ENCODE results near the gene DPT.

Gene DPT

DNA sequence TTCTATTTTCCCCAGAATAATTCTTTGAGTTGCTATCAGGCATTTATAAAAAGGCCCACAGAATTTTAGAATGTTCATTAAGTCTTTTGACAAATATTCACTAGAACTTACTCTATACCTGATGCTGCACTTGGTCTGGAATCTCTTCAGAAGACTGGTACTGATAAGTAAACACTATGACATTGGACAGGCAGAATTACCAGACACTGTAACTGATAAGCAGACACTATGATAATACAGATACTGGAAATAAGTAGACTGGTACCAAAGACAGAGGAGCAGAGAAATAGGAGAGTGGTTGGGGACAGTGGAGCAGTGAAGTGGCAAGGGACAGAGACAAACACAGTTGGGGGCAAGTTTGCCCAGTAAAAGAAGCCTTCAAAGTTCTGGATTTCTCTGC is 8.2 kb downstream of the DPT start:
- TF ChIP-seq, protein P1, sequence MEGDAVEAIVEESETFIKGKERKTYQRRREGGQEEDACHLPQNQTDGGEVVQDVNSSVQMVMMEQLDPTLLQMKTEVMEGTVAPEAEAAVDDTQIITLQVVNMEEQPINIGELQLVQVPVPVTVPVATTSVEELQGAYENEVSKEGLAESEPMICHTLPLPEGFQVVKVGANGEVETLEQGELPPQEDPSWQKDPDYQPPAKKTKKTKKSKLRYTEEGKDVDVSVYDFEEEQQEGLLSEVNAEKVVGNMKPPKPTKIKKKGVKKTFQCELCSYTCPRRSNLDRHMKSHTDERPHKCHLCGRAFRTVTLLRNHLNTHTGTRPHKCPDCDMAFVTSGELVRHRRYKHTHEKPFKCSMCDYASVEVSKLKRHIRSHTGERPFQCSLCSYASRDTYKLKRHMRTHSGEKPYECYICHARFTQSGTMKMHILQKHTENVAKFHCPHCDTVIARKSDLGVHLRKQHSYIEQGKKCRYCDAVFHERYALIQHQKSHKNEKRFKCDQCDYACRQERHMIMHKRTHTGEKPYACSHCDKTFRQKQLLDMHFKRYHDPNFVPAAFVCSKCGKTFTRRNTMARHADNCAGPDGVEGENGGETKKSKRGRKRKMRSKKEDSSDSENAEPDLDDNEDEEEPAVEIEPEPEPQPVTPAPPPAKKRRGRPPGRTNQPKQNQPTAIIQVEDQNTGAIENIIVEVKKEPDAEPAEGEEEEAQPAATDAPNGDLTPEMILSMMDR (IDR thresholded peaks at IDR 0.05; ENCODE audit: low read length, missing control alignments), result no peak
- no peak overlapping the region for H3K4me3 ChIP-seq (replicated peaks; ENCODE audit: low read depth, low read length)

DNA sequence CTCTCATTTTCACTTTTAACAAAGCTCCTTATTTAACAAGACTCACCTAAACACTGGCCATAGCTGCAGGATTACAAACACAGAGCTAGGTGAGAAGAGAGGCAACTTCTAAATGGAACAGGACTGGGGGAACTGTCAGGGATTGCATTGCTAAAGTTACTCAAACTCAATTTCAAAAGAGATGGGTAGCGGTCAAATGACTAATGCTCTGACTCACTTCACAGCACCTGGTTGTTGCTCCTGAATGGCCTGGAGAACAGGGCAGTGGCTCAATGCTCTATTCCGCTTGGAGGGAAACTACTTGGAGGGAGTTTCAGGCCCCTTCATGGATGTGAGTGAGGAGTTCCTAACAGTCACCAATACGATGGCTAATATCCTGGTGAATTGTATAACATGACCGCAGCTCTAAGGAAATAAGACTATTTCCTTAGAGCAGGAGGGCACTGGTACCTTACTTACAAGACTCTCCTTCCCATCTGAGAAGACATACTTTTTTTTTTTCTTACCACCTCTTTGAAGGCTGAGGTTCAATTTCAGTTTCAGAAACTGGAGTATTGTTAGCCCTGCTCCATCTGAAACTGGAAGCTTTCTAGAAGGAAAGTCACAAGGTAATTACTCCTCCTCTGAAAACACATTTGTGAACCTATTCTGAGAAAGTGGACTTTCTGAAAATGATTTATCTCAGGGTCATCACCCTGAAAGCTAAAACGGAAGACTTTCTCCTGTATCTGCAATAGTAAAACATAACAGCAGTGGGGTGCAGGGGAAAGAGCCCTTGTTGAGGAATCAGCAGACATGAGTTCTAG is 9.5 kb downstream of the DPT start:
- H3K4me3 ChIP-seq (replicated peaks; ENCODE audit: low read depth, low read length), result no peak overlapping the region
- TF ChIP-seq, protein P1 (IDR thresholded peaks at IDR 0.05; ENCODE audit: low read length, missing control alignments), result no peak
- DNase-seq (ENCODE audit: low read depth), result peak; percentile 8

More for the DNA sequence above, 8.2 kb downstream of the DPT start:
- DNase-seq (ENCODE audit: low read depth), result no peak

DNA sequence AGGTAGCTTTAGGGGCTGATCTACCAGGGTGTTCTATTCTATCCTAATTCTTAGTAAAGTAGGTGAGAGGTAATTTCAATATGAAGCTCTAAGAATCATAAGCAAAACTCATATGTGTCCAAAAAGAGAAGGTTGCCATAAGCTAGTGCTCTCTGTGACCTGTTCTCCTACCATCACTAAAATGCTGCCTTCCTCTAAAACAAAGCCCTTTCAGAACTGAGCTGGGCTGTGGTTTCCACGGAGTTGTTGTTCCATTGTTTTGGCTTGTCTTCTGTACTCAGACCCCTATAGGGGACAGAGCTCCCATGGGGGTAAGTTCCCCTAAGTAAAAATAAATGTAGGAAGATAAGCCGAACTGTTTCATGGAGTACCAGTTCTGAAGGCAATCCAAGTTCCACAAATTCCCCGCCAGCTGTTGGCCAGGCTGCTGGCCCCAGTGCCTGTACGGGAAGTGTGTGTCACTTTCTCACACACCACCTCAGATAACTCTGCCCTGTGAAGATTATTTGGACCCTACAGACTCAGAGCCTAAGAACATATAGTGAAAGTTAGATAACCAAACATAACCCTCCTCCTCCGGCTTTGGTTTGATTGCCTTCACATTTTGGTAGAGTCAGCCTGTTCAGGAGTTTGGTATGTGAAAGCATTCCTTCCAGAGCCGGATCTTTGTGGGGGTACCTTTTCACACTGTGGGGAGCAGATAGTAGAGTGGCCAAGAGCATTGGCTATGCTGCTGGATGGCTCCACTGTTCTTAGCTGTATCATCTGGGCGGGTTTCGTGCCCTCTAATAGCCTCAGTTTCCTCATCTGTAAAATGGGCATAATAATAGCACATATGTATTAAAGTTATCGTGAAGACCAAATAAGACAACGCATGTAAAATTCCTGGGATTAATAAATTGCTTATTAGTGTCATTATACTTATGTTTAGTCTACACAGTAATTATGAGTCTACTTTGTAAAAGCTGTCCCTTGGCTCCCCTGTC is 10.8 kb downstream of the DPT start:
- TF ChIP-seq, protein P1 (IDR thresholded peaks at IDR 0.05; ENCODE audit: low read length, missing control alignments), result no peak
- DNase-seq (ENCODE audit: low read depth), result peak; percentile 65

DNA sequence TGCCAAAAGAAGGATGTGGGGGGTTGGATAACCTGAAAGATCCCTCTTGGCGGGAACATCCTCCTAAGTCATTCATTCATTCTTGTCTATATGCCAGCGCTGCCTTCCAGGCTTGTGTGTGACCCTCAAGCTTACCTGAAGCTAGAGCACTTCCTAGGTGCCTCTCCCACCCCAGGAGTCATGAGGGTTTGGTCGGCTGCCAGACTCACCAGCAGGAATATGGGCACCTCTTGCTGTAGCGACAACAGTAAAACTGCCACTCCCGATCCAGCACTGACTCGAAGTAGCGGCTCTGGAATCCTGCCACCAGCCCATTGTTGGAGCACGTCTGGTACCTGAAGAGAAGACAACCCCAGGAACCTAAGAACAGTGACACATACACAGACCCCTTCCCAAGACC is 15.0 kb downstream of the DPT start:
- H3K4me3 ChIP-seq (replicated peaks; ENCODE audit: low read depth, low read length), result no peak overlapping the region
- DNase-seq (ENCODE audit: low read depth), result no peak
- TF ChIP-seq, protein P1 (IDR thresholded peaks at IDR 0.05; ENCODE audit: low read length, missing control alignments), result no peak

More for the DNA sequence above, 10.8 kb downstream of the DPT start:
- H3K4me3 ChIP-seq (replicated peaks; ENCODE audit: low read depth, low read length), result no peak overlapping the region

DNA sequence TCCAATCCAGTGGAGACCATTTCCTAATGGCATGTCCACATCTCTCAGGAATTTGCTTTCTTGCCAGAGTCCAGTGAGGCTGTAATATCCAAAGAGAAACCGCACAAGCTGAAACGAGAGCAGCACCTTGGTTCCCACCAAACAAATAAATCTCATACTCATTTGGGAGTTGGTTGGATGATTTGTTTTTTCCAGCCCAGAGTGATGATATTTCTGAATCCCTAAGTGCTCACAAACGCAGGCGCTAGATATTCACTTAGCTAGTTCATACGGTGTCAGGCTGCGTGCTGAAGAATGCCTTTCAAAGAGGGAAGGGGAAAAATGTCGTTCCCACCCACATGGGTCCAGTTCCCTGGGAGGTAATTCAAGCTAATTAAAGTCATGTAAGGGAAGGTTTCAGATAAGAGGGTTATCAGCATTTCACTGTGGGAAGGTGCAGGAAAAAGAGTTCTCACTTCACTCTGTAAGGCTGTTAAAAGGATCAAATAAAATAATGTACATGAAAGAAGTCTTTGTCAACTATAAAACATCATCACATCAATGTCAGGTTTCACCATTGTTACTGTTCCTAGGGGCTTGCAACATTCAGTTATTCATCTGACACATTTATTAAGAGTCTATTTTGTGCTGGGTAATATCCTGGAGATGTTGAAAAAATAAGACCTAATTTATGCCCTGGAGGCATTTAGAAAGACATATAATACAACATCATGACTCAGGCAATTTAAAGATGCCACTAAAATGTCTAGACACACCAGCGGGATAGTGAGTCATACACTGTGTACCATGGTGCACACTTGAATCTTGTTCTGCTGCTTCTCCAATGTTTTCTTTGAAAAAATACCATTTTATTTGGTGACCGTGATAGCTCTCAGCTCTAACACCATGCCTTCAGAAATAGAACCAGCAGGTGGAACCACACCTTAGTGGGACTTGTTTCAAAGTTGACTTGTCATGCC is 19.3 kb downstream of the DPT start:
- TF ChIP-seq, protein P1 (IDR thresholded peaks at IDR 0.05; ENCODE audit: low read length, missing control alignments), result no peak
- peak; percentile 83 for DNase-seq (ENCODE audit: low read depth)
- no peak overlapping the region for H3K4me3 ChIP-seq (replicated peaks; ENCODE audit: low read depth, low read length)
